GM19372 (cell line): Measurements from ENCODE around the gene ECT2.
"Not testable (repeated sequence)": the region's sequence is repeated elsewhere in the genome, so short reads cannot be mapped to it uniquely, and the experiment has no call there.

Experiments used
- ATAC-seq: cut with Tn5 transposase; IDR thresholded peaks from one replicate; pipeline ENCODE4 v1.9.1; 2021; ENCODE audit warnings: mild to moderate bottlenecking, low read depth, moderate library complexity; ENCODE audit not compliant: unreplicated experiment

Gene ECT2

DNA sequence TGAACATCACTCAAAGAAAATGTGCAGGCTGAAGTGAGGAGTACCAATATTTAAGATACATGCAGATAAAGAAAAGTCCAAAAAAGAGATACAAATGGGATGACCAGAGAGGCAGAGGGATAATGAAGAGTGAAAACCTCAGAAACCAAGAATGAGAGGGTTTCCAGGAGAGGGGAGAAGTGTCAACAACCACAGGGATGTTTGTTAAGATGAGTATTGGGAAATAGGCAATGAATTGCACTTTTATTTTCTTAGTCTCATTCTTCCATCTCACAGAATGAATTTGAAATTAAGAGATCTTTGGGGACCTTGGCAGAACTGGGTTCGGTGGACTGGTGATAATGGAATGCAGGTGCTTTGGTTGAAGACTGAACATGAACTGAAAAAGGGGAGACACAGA, 102.5 kb downstream of the ECT2 start:
- ATAC-seq: no peak

DNA sequence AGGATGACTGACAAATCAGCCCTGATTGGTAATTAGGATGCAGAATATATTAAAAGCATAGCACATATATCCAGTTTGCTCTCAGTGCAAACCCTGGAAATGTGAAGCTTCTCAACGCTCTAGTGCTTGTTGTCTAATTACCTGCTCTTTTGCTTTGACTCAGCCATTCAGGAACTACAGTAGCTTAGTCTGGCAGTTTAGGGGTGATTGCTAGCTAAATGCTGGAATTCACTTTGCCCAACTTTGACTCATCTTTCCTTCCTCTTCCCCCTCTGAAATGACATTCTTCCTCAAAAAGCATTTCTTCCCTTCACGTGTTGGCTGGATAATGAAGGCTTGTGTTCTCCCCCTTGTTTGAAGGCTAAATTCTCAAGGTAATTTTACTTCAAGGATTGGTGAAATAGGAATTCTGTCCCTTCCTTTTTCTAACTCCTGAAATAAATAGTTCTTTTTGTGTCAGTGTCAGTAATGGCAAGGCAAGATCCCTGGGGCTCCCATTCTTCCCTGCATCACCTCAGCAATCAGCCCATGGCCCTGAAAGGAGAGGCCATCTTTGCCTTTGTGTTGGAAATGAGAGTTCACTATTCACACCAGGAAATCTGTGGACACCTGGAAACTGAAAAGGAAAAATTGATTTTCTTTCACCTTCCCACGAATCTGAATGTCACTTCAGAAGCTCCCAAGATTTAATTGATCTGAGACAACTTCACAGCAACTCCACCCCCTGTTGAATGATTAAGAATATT, 103.6 kb downstream of the ECT2 start:
- ATAC-seq: no peak

DNA sequence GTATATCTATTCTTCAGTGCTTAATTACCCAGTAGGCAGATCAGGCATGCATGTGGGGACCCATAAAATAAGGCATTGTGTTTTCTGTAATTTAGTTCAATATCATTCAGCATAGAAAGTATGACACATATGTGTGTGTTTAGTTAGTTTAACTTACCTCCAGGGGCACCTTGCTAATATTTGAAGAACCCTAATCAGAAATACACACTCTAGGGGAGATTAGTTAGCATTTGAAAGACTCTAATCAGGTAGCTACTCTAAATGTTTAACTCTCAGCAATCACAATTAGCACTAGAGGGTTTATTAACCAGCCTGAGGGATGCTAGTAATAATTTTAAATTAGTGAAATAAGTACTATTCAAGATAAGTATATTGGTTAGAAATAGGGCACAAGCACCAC, 104.5 kb downstream of the ECT2 start:
- ATAC-seq: no peak

DNA sequence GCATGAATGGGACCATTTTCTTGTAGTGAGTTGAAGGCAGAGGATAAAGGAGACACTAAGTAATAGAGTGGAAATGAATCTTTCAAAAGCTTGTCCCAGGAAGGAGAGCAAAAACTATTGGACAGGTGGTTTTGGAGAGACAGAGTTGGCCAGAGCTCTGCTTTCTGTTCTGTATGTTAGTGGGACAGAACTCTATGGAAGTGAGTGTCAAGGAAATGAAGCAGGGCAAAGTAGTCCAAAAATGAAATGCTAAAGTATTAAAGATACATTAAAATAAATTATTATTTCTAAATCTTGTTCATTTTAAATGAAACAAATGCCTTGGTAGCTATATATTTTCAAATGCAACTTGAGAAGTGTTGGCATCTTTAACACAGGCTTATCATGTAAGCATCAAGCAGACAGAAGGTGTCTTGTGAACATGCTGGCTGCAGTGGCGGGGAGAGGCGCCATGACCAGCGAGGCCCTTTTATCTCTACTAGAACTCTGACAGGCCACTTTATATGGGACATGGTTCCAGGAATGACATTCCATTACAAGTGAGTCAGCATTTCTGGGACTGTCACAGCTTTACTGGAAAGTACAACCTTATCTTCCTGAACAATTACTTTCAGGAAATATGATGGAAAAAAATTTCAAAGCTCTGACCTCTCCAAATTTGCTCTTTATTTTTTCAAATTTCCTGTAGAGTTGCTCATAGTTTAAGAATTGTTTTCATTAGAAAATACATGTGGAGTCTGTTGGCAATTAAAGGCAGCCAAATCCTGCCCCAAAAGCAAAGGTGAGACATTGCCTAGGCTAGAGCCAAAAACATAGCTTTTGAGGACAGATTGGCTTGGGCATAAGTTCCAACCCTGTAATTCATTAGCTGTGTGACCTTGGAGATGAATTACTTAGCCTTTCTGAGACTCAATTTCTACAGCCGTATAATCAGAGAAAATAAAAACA, 106.5 kb downstream of the ECT2 start:
- ATAC-seq: no peak

DNA sequence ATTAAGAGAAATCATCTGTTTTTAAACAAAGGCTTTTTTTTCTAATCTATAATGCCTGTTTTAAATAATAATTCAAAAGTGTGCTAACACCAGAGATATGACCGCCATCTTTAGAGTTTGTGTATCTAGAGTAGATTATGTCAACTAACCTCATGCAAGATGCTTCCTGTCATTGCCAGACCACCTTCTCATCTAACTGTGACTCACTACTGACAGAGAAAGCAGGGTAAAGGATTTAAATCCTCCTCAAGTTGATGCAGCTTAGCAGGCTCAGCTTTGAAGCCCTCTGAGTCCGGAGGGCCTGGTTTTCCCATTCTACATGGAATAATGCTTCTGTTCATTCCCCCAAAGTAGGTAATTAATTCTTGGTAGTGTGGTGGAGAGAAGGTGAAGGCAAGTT, 108.5 kb downstream of the ECT2 start:
- no peak for ATAC-seq

DNA sequence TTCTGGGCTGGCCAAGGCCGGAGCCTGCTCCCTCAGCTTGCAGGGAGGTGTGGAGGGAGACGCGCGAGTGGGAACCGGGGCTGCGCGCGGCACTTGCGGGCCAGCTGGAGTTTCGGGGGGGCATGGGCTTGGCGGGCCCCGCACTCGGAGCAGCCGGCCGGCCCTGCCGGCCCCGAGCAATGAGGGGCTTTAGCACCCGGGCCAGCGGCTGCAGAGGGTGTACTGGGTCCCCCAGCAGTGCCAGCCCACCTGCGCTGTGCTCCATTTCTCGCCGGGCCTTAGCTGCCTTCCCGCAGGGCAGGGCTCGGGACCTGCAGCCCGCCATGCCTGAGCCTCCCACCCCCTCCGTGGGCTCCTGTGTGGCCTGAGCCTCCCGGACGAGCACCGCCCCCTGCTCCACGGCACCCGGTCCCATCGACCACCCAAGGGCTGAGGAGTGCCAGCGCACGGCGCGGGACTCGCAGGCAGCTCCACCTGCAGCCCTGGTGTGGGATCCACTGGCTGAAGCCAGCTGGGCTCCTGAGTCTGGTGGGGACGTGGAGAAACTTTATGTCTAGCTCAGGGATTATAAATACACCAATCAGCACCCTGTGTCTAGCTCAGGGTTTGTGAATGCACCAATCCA, 116.3 kb downstream of the ECT2 start:
- not testable (repeated sequence) for ATAC-seq

DNA sequence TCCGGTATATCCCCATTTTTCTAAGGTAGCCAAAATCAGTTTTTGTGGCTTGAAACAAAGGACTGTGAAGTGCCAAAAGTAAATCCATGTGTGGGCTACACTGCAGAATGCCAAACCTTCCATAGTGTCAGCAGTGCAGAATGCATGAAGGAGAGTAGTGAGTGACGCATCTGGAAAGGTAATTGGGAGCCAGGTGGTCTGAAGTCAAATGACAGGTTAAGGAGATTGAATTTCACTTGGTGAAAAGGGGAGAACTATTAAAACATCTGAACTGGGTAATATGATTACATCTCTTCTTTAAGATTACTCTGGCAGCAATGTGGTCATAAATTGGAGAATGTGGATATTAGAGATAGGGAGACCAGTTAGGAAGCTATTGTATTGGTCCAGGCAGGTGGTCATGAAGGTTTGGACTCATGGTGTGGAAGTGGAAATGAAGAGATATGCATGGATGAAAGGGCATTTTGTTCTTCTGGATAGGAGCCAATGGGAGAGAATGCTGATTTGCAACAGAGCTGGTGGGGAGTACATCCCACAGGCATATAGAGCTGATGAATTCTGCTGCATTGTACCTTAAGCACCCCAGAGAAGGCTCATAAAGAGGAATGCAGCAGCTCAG, 118.2 kb downstream of the ECT2 start:
- ATAC-seq: no peak

DNA sequence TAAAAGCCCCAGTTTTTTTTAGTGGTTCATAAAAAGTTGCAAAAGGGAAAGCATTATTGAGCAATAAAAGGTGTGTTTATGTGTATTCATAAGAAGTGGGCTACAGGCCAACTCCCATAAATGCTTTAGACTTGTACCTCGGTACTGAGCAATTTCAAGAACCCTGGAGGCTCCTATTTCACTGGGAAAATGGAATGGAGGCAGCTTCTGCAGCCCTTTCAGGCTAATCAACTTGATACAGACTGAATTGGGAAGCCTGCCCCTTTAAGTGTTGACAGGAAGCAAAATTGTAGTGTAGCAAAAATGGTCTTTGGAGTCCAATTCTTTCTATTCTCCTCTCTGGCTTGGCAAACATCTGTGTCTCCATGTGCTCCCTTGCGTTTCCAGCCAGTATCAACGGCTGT, 118.8 kb downstream of the ECT2 start:
- ATAC-seq: no peak

DNA sequence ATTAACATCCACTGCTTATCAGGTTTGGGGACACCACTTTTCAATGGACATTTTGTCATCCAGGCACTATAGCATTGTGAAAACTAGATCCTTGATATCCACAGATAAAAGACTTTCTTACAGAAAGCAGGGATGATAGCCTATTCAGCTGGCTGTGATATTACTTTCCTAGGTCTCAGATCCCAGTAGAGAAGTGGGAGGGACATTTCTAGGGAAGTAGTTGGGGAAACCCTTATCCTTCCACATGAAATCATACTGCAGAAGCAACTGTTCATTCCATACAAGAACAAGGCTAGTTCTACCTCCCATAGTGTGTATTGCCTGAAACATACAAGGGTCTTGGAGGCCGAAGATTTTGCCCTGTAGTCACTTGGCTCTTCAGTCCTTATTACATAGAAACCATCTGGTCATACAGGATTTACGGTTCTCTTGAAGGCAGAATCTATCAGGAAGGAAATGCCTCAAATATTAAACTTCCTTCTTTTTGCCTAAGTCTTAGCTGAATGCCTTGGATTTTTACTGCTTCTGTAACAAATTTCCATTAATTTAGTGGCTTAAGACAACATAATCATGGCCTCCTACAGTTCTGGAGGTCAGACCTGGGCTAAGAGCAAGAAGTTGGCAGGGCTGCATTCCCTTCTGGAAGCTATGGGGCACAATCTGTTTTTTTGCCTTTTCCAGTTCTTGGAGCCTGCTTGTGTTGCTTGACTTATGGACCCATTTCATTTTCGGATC, 119.4 kb downstream of the ECT2 start:
- ATAC-seq: no peak
